GM19324 (cell line): ENCODE data around the gene RPL37.
"Not testable (repeated sequence)": the region's sequence is repeated elsewhere in the genome, so short reads cannot be mapped to it uniquely, and the experiment has no call there.

Experiments
- ATAC-seq: cut with Tn5 transposase; IDR thresholded peaks from one replicate; pipeline ENCODE4 v1.9.1; 2021; ENCODE audit warnings: mild to moderate bottlenecking, moderate library complexity; ENCODE audit not compliant: unreplicated experiment, low FRiP score

The RPL37 gene

GRCh38 chr5:40798012-40798800, 36.8 kb downstream of the RPL37 start, which contains the start of gene PRKAA1:
Gene PRKAA1 (minus strand): TSS chr5:40798374. CDS start chr5:40798189, 185 bp downstream.
- ATAC-seq = peak; percentile 99

GRCh38 chr5:40797273-40798011, 37.6 kb downstream of the RPL37 start:
- peak; percentile 58 for ATAC-seq

GRCh38 chr5:40796487-40796889, 38.5 kb downstream of the RPL37 start:
- ATAC-seq = no peak

- not testable (repeated sequence) for ATAC-seq
These were observed 40.1 kb downstream of the RPL37 start for GRCh38 chr5:40794877-40795276.

GRCh38 chr5:40794340-40794739, 40.7 kb downstream of the RPL37 start:
- not testable (repeated sequence) for ATAC-seq

GRCh38 chr5:40792691-40793090, 42.3 kb downstream of the RPL37 start:
- not testable (repeated sequence) for ATAC-seq

- ATAC-seq = no peak
These were observed 43.3 kb downstream of the RPL37 start for GRCh38 chr5:40791715-40792139.

GRCh38 chr5:40790947-40791593, 44.0 kb downstream of the RPL37 start:
- ATAC-seq = no peak

GRCh38 chr5:40788941-40789340, 46.1 kb downstream of the RPL37 start:
- ATAC-seq = not testable (repeated sequence)

GRCh38 chr5:40787986-40788385, 47.0 kb downstream of the RPL37 start:
- no peak for ATAC-seq

- not testable (repeated sequence) for ATAC-seq
These were observed 48.4 kb downstream of the RPL37 start for GRCh38 chr5:40786664-40787063.

GRCh38 chr5:40784916-40785315, 50.1 kb downstream of the RPL37 start:
- ATAC-seq = no peak

GRCh38 chr5:40784027-40784653, 50.9 kb downstream of the RPL37 start:
- no peak for ATAC-seq

GRCh38 chr5:40781843-40782409, 53.1 kb downstream of the RPL37 start:
- ATAC-seq = no peak

GRCh38 chr5:40780858-40781257, 54.2 kb downstream of the RPL37 start:
- no peak for ATAC-seq

GRCh38 chr5:40780199-40780598, 54.8 kb downstream of the RPL37 start:
- no peak for ATAC-seq

- no peak for ATAC-seq
These were observed 55.5 kb downstream of the RPL37 start for GRCh38 chr5:40779561-40779960.

GRCh38 chr5:40778133-40778532, 56.9 kb downstream of the RPL37 start:
- ATAC-seq = no peak

GRCh38 chr5:40776658-40776977, 58.4 kb downstream of the RPL37 start:
- ATAC-seq = no peak

GRCh38 chr5:40775846-40776657, 59.0 kb downstream of the RPL37 start:
- ATAC-seq = no peak
